H1 (cell line): ENCODE data around the gene JOSD2. TPM values are rescaled to one million over a fixed set of nuclear protein-coding genes. Genes with fewer than 3 reads are reported as not detected.

ENCODE experiments used
- ATF2 ChIP-seq: IDR thresholded peaks from 2 replicates; pipeline ENCODE4 v1.6.1; 2012; ENCODE audit warnings: low read length, inconsistent platforms
- ATF3 ChIP-seq: IDR thresholded peaks from 2 replicates; pipeline ENCODE4 v1.6.1; 2011; ENCODE audit warnings: low read depth, mild to moderate bottlenecking, low read length; ENCODE audit not compliant: insufficient read depth
- BACH1 ChIP-seq: IDR thresholded peaks from 2 replicates; pipeline ENCODE4 v1.6.1; 2012; ENCODE audit warnings: low read length, improper control_type of control experiment
- CHD1 ChIP-seq: IDR thresholded peaks from 2 replicates; pipeline ENCODE4 v1.6.1; 2012; ENCODE audit warnings: low read depth, low read length, improper control_type of control experiment
- CHD2 ChIP-seq: IDR thresholded peaks from 2 replicates; pipeline ENCODE4 v1.6.1; 2012; ENCODE audit warnings: low read length, improper control_type of control experiment
- CREB1 ChIP-seq: IDR thresholded peaks from 2 replicates; pipeline ENCODE4 v1.6.1; 2012; ENCODE audit warnings: inconsistent platforms
- E2F6 ChIP-seq: IDR thresholded peaks from 2 replicates; pipeline ENCODE4 v1.6.1; 2012; ENCODE audit warnings: inconsistent platforms
- EP300 ChIP-seq, 2 experiments: IDR thresholded peaks; 1 replicate in 1 of 2; 2 replicates in 1 of 2; pipeline ENCODE4 v1.6.1; 2011 to 2012; ENCODE audit warnings: low read depth in 2 of 2, low read length in 2 of 2, mild to moderate bottlenecking in 2 of 2, borderline replicate concordance in 1 of 2, inconsistent platforms in 1 of 2, moderate library complexity in 1 of 2
- EZH2 ChIP-seq: fragments of 200-600 bp; sonication (generic); IDR thresholded peaks from 2 replicates; pipeline ENCODE4 v1.7.1; 2012; ENCODE audit warnings: low read depth, mild to moderate bottlenecking, moderate library complexity, low read length, inconsistent platforms; ENCODE audit not compliant: severe bottlenecking
- FOSL1 ChIP-seq: IDR thresholded peaks from 2 replicates; pipeline ENCODE4 v1.6.1; 2011; ENCODE audit warnings: mild to moderate bottlenecking, low read depth, low read length, moderate library complexity; ENCODE audit not compliant: insufficient read depth
- GTF2F1 ChIP-seq: IDR thresholded peaks from 2 replicates; pipeline ENCODE4 v1.6.1; 2012; ENCODE audit warnings: low read depth, low read length, improper control_type of control experiment, borderline replicate concordance
- NRF1 ChIP-seq: IDR thresholded peaks from 2 replicates; pipeline ENCODE4 v1.6.1; 2011; ENCODE audit warnings: mild to moderate bottlenecking, low read depth, low read length, improper control_type of control experiment
- RBBP5 ChIP-seq: IDR thresholded peaks from 2 replicates; pipeline ENCODE4 v1.7.1; 2012; ENCODE audit warnings: low read depth, mild to moderate bottlenecking, inconsistent platforms, low read length, moderate library complexity, borderline replicate concordance
- RFX5 ChIP-seq: IDR thresholded peaks from 2 replicates; pipeline ENCODE4 v1.6.1; 2011; ENCODE audit warnings: low read depth, low read length, improper control_type of control experiment, borderline replicate concordance
- SIN3A ChIP-seq, 2 experiments: IDR thresholded peaks in 1 of 2; conservative IDR thresholded peaks in 1 of 2; 2 replicates each; pipeline ENCODE4 v1.6.1; 2011 to 2012; ENCODE audit warnings: low read length in 2 of 2, improper control_type of control experiment in 1 of 2, low read depth in 1 of 2, mild to moderate bottlenecking in 1 of 2
- SP2 ChIP-seq: IDR thresholded peaks from 2 replicates; pipeline ENCODE4 v1.6.1; 2012; ENCODE audit warnings: mild to moderate bottlenecking, low read length, inconsistent platforms
- SP4 ChIP-seq: IDR thresholded peaks from 2 replicates; pipeline ENCODE4 v1.6.1; 2012; ENCODE audit warnings: low read length, inconsistent platforms
- TAF1 ChIP-seq: IDR thresholded peaks from 2 replicates; pipeline ENCODE4 v1.6.1; 2011; ENCODE audit warnings: mild to moderate bottlenecking, low read depth, low read length
- TBP ChIP-seq: IDR thresholded peaks from 2 replicates; pipeline ENCODE4 v1.6.1; 2011; ENCODE audit warnings: low read depth, low read length, improper control_type of control experiment
- USF2 ChIP-seq: IDR thresholded peaks from 2 replicates; pipeline ENCODE4 v1.6.1; 2011; ENCODE audit warnings: low read length, improper control_type of control experiment
- polyA plus RNA-seq, 7 experiments: library from polyadenylated mRNA; depleted of rRNA in 3 of 7; stranded (reverse) in 5 of 7; unstranded in 2 of 7; fragments of >200 nt in 5 of 7; fragments of 200-250 nt in 2 of 7; gene quantifications; 1 replicate in 5 of 7; 2 replicates in 1 of 7; 4 replicates in 1 of 7; pipeline versions ENCODE4 v1.2.1 to v1.2.3, GENCODE V29; 2011 to 2013; ENCODE audit warnings: missing spikeins in 2 of 7, mixed read lengths in 2 of 7
- total RNA-seq: library from RNA; stranded (reverse); fragmentation: NEBNext Ultra II Directional; extraction: Animal tissue kit (Norgen Biotek cat#: 25700); gene quantifications from 2 replicates; pipeline ENCODE4 v1.2.1, GENCODE V29; 2021

The JOSD2 gene
- total and polyA plus RNA-seq, 2 of the 8 experiments (the other 6 are each of a cell fraction or from before 2014, with no cell fraction given), result 1.9 to 6.6 TPM

GRCh38 chr19:50556282-50557008 is 45.5 kb upstream of the JOSD2 start (continued):
- TF ChIP-seq RFX5 (no peak), TBP (peak; percentile 34; the same call in 1 of the 2 replicates), EP300 (IDR thresholded peaks at IDR 0.05; ENCODE audit: borderline replicate concordance in 1 of 2, low read depth in 2 of 2, low read length in 2 of 2) (no peak), TAF1 (peak; percentile 37; the same call in 1 of the 2 replicates), FOSL1 (no peak), ATF2 (no peak), GTF2F1 (no peak), ATF3 (0 out of 2 replicates have a peak, but pooled peaks have one; percentile 10), CREB1 (peak; percentile 59), SP2 (no peak), E2F6 (no peak), SP4 (0 out of 2 replicates have a peak, but pooled peaks have one; percentile 66), EZH2 (no peak), USF2 (no peak), NRF1 (no peak), RBBP5 (no peak), SIN3A (conservative IDR thresholded peaks at IDR 0.05 in 1 of 2, IDR thresholded peaks at IDR 0.05 in 1 of 2; ENCODE audit: low read depth in 1 of 2, low read length in 2 of 2) (peak; percentile 48 to 82; a peak in 2 of 4 replicates), BACH1 (no peak), CHD1 (no peak), CHD2 (0 out of 2 replicates have a peak, but pooled peaks have one; percentile 41)
